GM19043 (cell line): ENCODE data around the gene KCNQ2.

ENCODE experiments used
- ATAC-seq: cut with Tn5 transposase; IDR thresholded peaks from one replicate; pipeline ENCODE4 v1.9.1; 2021; ENCODE audit warnings: low read depth; ENCODE audit not compliant: unreplicated experiment

Gene KCNQ2

DNA sequence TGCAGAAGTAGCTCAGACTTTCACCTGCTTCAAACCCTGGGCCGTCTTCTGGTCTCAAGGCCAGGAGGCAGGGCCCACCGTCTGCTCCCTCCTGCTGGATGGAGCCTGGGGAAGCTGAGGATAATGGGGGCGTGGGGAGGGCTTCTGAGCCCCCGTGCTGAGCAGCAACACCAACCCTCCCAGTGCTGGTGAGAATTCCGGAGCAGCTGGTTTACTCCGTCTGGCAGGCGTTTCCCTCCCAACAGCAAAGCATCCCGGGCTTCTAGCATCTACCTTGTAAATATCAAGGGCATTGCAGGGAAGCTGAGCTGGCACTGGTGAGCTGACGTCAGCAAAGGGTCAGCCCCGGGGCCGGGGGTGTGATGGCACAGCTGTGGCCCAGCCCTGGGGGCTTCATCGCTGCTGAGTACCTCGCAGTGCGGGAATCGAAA is 94.5 kb downstream of the KCNQ2 start:
- no peak for ATAC-seq

DNA sequence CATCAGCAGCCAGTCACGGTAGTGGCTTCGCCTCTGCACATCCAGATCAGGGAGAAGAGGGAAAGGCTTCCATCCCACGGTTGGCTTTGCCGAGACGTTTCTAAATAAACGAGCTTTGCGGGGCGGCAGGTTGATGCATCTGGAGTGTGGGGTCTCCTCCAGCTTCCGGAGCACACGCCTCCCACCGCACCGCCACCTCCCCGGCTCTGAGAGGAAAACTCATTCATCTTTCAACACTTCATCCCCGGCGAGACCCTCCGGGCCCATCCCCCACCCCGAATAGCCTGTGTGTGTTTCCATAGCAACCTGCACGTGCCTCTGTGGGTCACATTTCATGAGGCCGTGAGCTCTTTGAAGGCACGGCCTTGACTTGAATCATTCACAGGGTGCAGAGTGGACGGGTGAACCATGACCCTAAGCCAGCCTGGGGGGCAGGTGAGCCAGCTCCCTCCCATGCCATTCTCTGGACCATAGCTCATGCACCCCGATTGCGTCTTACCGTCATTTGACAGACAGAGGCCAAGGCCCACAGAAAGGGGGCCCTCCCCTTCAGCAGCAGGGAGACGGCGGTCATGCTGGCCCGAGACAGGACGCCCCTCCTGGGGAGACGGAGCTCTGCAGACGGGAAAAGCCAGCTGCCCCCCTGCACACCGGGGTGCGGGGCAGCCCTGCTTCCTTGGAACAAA is 95.1 kb downstream of the KCNQ2 start:
- no peak for ATAC-seq

DNA sequence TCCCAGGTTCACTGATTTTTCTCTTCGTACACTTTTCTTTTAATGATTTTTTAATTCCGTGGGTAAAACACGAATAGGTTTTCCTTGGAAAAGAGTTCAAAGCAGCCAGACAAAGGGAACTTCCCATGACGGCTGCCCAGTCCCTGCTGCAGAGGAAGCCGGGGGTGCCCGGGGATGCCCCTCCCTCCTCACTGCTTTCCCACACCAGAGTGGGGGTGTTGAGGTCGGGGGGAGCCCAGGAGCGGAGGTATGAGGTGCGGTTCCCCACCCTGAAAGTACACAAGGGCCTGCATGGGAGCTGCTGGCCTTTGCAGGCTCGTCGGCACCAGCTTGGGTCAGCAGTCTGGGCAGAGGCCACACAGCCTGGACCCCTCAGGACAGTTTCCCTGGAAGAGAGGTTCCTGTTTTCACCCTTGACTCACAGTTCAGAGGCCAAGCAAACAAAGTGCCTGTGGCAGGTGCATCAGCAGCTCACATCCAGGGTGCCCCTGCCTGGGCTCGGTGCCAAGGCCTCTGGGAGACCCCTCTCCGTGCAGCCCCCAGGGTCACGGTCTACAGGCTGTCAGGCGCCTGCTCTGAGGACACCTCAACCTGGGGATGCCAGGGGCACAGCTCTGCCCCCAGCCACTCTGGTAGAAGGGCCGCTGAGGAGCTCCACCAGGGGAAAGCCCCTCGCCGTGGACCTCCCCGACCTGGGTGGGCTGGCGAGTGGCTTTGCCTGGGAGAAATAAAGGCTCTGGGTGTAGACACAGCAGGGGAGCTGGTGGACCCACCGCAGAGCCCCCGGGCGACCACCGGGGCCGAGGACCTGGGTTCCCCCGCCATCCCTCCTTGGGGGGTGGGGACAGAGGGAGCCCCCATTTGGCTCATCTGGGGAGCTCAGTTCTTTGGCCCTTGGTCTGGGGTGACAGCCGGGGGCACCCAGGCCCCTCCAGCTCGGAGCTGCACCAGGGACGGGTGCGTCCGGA is 95.9 kb downstream of the KCNQ2 start:
- ATAC-seq, result no peak

DNA sequence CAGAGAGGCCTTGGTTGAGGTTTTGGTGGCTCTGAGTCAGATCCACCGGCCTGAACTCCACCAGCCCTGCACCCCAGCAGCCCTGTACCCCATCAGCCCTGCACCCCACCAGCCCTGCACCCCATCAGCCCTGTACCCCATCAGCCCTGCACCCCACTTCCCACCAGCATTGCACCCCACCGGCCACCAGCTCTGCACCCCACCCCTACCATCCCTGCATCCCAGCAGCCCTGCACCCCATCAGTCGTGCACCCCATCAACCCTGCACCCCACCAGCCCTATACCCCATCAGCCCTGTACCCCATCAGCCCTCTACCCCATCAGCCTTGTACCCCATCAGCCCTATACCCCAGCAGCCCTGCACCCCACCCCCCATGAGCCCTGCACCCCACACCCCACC is 97.0 kb downstream of the KCNQ2 start:
- no peak for ATAC-seq

DNA sequence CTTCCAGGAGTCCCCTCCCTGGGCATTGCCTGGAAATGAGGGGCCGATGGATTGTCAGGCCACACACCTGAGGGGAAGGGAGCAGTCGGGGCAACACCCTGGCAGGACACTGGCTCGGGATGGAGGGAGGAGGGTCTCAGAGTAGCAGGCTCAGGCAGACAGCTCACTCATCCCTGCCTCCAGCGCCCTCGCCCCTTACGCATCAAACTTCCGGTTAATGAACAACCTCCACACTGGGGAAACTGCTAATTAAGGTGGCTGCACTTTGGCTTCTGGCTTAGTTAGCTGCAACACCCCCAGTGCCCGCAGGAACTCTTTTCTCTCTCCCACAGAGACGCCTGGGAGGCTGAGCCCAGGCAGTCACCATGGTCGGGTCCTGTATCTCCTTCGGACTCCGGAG is 98.0 kb downstream of the KCNQ2 start:
- ATAC-seq, result no peak

DNA sequence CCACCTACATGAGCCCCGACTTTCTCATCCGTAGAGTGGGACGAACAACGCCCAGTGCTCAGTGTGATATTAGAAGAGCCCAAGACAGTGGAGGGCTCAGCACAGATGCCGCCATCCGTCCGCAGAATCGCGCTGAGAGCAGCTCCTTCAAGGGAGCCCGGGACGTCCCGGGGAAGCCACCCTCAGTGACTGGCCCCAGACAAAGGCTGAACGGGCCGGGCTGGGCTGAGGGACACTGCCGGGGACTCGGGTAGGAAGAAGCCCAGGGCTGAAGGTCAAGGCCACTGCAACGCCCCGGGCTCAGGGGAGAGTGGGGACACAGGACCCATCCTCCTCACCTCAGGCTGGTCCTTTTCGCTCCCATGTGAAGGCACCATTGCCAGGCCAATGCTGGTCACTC is 98.5 kb downstream of the KCNQ2 start:
- ATAC-seq, result no peak

DNA sequence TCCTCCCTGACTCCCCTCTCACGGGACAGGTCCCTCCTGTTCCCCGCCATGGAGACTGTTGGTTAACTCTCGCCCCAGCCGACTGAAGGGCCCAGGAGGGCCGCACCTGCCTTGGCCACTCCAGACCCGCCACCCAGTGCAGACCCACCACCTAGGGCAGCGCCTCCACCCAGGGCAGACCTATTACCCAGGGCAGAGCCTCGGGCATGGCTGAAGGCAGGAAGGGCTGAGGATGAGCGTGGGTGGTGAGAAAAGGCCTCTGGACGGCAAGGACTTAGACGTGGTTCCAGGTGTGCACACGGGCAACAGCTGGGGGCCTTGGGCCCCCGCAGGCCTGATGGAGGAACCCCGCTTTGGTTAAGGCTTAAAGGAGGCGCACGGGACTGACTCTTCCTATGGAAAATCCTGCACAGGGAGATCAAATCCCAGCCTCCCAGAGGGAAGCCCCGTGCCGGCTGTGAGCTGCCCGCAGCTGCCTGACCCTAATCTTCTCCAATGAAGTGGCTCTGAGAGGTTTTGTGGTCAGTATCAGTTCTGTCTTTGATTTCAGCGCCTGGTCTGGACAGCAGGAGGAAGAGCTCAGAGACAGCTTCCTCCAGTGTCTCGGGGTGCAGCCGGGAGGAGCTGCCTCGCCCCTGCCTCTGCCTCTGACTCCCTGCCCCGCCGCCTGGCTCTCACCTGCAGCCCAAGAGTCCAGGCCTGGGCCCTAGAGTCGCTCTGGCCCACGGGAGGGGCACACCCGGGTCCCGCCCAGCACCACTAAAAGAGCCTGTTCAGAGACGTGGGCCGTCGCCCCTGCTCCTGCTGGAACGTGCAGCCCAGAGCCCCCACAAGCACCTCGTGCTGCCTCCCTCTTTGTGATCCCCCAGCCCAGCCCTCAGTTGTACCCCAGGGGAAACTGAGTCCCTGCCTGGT is 99.2 kb downstream of the KCNQ2 start:
- ATAC-seq, result no peak

DNA sequence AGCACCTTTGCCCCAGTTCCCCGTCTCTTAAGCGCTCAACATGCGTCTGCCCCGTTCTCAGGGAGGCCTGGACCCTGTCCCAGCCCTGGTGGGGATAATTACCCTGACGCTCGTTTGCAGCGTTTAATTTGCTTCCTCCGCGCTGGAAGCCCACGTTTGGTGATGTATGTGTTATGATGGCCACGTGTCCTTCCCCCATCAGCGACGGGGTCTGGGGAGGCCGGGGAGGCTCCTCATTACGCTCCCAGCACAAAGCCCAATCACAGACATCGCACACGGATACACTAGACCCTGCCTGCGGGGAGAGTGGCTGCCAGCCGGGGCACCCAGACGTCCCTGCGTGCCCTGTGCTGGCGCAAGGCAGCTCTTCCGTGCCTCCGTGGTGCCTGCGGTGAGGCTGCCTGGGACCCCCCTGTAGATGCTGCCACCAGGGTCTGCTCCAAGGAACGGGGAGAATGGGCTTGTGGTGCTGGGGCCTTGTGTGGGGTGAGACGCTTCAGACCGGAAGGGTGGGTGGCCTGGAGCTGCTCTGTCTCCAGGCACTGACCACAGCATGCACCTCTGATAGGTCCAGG is 101.1 kb downstream of the KCNQ2 start:
- no peak for ATAC-seq

DNA sequence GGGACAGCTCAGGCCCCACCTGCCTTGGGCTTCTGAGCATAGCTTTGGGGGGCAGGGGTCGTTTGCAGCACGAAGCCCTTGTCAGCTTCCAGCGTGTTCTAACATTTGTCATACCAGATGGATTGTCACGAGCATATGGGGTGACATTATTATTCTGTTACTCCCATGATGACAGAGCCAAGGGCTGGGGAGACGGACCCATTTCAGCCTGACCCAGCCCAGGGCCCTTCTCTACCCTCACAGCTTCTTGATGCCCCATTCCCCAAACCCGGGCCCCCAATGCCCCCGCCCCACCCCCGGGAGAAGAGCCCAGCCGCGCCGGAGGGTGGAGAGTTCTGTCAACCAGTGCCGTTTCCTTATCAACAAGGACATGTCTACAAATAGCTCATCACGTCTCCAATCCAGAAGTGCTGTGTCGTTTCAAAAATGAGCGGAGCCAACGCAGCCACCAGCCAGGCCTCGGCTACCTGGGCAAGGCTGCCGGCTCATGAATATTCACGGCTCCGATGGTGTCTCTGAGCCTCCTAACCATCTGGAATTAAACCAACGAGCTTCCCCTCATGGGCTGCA is 101.8 kb downstream of the KCNQ2 start:
- no peak for ATAC-seq

DNA sequence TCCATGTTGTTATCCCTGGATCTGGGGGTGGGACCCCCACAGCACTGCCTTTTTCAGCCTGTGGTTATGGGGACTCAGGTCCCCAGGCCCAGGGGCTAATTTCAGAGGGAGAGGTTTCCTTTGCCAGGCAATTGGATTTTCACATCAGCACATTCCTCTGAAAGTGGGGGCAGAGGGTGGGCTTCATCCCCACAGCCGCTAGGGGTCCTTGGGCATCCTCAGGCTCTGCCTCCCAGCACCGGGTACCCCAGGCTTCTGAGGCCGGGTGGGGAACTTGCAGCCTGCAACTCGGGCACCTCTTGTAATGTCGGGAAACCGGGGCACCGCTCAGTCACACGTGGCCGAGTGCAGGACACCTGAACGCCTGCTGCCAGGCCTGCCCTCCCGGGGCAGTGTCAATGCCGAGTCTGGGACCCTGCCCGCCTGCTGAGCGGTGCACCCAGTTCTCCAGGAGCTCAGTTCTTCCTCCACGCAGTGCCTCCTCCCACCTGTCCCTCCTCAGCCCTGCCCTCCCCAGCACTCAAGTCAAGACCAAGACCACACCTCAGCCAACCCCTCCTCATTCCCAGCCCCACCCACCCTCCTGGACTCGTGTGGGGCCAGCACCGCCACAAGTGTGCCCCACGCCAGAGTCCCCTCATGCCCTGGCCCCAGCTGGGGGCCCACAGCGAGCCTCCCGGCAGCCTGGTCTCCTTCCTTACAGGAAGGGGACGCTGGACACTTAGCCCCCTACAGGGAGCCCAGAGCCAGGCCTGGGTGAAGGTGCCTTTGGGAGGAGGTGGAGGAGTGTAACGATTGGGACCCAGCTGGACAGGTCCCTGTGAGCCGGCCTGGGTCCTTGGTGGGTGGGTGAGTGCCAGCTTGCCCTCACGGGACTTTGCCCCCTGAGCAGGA is 102.5 kb downstream of the KCNQ2 start:
- ATAC-seq, result no peak

DNA sequence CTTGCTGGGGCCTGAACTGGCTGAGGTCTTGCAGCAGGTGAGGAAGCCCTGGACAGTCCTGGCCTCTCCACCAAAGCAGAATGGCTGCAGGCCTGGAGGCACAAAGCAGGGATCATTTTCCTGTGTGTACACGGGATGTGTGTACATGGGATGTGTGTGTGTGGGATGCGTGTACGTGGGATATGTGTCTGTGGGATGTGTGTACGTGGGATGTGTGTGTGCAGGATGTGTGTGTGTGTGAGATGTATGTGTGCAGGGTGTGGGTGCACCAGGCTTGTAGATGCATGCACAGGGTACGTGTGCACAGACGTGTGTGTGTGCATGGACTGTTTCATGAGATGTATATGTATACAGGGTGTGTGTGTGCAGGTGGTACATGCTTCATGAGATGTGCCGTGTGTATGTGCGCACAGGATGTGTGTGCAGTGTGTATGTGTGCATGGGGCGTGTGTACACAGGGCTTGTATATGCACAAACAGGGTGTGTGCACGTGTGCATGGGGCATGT is 103.4 kb downstream of the KCNQ2 start:
- ATAC-seq, result no peak

DNA sequence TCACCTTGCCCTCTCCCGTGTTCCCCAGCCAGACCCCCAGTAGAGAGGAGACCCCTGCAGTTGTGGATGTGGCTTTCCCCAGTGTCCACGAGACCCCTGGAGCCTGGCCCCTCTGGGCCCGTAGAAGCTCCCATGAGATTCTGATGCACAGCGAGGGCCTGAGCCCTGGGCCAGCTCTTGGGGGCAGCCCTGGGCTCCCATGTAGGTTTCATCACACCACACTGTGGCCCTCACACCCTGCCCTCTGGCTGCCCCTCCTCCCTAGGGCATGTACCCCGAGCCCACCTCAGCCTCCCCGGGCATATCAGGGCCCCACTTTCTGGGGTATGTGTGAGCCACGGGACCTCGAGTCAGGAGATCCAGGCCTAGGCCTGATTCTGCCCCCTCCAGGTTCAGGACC is 104.3 kb downstream of the KCNQ2 start:
- ATAC-seq, result no peak

DNA sequence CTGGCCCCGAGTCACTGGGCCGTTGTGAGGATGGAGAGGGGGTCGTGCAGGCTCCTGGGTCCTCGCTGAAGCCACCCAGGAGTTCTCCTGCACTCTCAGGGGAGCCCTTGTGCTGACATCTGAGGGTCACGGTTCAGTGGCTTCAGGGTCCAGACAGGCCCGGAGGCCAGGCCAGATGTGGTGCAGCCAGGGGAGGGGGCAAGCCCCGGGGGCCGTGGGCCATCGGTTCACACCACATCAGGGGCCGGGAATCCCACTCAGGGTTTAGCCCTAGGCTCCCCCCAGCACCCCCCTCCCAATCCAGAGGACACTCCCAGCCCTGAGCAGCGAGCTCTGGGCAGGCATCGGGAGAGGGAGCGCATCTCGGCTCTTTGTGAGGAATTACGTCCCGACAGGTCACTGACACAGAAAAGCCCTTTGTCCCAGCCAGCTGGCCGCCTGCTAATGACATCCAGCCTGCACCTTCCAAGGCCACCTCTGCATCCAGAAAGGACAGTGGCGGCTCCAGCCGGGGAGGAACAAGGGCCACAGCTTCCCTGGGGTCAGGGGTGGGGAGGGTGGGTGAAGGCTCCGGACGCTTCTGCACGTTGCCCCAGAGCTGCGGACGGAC is 104.9 kb downstream of the KCNQ2 start:
- no peak for ATAC-seq

DNA sequence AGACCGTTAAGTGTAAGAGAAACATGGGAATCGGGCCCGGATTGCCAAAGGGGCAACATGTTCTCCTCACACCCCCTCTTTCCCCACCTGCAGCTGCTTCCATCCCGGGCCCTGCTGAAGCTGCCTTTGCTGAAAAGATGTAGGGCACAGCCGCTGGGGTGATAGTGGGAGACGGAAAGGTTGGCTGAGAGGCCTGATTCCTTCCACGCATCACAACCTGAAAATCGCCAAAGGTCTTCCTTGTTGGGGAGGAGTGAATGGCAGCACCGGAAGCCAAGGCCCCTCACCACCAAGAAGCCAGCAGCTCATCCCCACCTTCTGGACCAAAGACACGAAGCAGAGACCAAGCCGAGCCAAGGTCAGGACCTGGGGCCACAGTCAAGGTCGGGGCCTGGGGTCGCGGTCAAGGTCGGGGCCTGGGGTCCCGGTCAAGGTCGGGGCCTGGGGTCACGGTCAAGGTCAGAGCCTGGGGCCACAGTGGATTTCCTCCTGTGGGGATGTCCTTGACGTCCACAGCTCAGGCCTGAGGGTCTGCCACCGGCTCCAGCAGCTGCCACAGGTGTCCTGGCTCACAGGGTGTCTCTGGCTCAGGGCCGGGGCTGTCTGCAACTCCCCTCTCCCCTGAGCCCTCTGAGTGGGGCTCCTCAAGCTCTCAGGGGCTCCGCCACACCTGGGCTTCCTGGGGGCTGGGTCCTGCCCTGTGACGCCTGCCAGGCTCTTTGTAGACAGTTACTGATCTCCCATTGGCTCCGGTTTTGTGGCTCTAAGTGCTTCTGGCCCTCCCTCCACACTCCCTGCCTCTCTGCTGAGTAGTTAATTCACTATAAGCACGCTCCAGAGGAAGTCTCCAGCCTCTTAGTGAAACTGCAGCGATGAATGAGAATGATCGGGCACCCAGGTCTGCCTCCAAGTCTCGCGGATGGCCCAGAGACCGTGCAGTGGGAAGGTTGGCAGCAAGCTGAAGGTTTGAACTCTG is 105.8 kb downstream of the KCNQ2 start:
- ATAC-seq, result no peak

DNA sequence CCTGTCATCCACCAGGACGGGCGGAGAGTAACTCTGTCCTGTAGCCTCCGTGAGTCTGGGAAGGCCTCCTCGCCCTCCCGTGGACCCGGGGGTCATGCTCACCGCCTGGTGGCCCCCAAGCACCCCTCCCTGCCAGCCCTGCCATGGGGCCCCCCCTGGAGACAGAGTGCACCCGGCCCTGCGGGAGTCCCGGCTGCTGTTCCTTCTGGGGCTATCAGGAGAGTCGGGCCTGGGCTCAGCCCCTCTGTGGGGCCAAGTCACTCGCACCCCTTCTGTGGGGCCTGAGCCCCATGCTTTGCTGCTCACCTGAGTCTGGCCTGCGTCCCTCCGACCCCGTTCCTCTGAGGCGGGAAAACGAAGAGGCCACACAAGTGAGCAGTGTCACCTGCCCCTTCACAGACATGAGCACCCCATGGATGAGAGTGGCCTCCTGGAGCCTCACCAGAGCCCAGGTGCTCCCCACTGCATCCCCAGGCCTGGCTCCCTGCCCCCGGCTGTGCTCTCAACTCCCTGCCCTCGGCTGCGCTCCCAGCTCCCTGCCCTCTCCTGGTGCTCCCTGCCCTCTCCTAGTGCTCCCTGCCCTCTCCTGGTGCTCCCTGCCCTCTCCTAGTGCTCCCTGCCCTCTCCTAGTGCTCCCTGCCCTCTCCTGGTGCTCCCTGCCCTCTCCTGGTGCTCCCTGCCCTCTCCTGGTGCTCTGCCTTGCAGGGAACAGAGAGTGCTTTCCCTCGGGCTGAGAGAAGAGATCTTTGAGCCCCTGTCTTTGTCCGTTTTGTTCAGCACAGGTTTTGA is 106.7 kb downstream of the KCNQ2 start:
- ATAC-seq, result no peak

DNA sequence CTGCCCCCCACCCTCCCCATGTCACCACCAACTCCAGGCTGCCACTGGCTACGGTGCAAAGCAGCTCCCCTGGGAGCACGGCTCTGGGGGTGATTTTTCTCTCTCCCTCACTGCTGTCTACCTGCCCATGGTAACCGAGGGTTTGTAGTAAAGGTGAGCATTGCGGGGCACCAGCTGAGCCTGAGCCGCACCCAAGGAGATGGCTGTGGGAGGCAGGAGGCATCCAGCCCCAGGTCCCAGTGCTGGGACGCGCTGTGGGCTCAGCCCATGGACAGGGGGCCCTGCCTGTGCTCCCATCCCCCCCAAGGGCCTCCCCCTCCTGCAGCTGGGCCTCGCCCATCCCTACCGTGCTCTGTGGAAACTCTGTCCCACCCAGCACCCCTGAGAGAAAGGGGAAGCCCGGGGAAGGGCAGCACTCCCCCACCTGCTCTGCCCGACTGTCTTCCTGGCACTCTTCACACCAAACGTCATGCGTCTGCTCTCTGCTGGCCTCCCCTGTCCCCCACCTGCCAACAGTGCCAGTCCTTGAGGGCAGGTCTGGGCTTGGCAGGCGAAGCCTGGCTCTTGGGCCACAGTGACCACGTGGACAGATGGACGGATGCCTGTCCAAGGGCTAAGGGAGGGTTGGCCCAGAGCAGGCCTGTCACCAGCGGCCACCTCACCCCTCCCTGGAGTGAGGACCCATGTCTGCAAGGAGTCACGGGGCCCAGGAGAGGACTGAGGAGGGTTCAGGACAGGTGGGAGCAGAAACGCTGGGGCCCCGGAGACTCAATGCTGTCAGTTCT is 107.5 kb downstream of the KCNQ2 start:
- ATAC-seq, result no peak
